Activated T-cell treated with anti-CD3 and anti-CD28 coated beads, Interleukin-2, amount 50 U/mL, for 24 hours (primary cell): ENCODE results near the gene WDR43.

ENCODE experiments used
- DNase-seq: peaks from one replicate; pipeline ENCODE4 v3.0.0-alpha.2; 2020
- H3K27ac Mint-ChIP-seq: 2 replicates; pipeline ENCODE4 v1.8.0; 2020; ENCODE audit warnings: mild to moderate bottlenecking, mixed read lengths
- H3K27me3 Mint-ChIP-seq: 2 replicates; pipeline ENCODE4 v1.8.0; 2020; ENCODE audit warnings: mixed read lengths
- H3K36me3 Mint-ChIP-seq: 2 replicates; pipeline ENCODE4 v1.8.0; 2020; ENCODE audit warnings: low read depth, mixed read lengths
- H3K4me1 Mint-ChIP-seq: 2 replicates; pipeline ENCODE4 v1.8.0; 2020; ENCODE audit warnings: low read depth, mixed read lengths
- H3K4me3 Mint-ChIP-seq: 2 replicates; pipeline ENCODE4 v1.8.0; 2020; ENCODE audit warnings: mild to moderate bottlenecking, moderate library complexity, mixed read lengths
- H3K9me3 Mint-ChIP-seq: 2 replicates; pipeline ENCODE4 v1.8.0; 2020; ENCODE audit warnings: mixed read lengths

Gene WDR43, protein sequence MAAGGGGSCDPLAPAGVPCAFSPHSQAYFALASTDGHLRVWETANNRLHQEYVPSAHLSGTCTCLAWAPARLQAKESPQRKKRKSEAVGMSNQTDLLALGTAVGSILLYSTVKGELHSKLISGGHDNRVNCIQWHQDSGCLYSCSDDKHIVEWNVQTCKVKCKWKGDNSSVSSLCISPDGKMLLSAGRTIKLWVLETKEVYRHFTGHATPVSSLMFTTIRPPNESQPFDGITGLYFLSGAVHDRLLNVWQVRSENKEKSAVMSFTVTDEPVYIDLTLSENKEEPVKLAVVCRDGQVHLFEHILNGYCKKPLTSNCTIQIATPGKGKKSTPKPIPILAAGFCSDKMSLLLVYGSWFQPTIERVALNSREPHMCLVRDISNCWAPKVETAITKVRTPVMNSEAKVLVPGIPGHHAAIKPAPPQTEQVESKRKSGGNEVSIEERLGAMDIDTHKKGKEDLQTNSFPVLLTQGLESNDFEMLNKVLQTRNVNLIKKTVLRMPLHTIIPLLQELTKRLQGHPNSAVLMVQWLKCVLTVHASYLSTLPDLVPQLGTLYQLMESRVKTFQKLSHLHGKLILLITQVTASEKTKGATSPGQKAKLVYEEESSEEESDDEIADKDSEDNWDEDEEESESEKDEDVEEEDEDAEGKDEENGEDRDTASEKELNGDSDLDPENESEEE

DNA sequence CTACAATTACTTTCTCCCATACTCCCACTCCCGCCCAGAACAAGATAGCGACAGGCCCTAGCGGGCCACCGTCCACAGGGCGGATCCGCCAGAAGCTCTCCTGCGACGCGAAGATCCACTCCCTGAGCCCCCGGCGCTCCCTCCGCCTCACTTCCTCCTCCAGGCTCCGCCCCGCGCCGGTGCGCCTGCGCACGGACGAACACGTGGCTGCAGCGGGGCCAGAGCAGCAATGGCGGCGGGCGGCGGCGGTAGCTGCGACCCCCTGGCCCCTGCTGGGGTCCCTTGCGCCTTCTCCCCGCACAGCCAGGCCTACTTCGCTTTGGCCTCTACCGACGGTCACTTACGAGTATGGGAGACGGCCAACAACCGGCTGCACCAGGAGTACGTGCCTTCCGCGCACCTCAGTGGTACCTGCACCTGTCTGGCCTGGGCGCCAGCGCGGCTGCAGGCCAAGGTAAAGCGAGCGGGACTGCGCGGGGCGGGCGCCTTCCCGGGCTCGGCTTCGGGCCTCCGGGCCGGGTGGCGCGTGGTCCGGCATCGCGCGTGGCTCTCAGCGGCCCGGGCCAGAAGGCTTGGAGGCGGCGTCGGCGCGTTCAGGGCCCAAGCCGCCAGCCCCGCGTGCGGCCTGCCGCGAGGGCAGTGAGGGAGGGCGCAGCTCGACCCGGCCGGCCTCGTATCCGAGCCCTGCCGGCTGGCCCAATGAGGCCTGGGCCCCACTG lies at the start of gene WDR43:
TSS of gene WDR43 (plus strand) at position 198 of the 719 bp plus-strand sequence. CDS start at position 230, 32 bp downstream.
- no peaks in the 10 kb centered on the region for H3K9me3 Mint-ChIP-seq
- peaks cover 34% of the 10 kb centered on the region for H3K4me1 Mint-ChIP-seq
- peak; percentile 98 for DNase-seq
- H3K27ac Mint-ChIP-seq = peak within 1 kb of the TSS; percentile 96
- peaks cover 46% of the 10 kb centered on the region for H3K36me3 Mint-ChIP-seq
- peak within 1 kb of the TSS; percentile 90 for H3K4me3 Mint-ChIP-seq
- H3K27me3 Mint-ChIP-seq = no peaks in the 10 kb centered on the region

DNA sequence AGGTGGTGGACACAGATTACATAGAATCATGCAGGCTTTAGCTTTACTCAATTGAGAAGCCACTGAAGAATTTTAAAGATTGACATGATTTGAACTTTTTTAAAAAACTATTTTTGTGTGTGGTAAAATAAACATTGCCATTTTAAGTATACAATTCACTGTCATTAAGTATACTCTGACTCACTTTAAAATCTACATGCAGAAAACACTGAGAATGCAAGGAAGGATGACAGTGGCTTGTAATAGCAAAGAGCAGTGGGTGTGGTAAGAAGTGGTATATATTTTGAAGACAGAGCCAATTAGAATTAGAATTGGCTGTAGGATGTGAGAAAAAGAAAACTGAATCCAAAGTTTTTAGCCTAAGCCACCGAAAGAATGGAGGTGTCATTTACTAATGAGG lies 39.3 kb upstream of the WDR43 start:
- no peak overlapping the region for H3K4me3 Mint-ChIP-seq
- H3K27ac Mint-ChIP-seq = no peak overlapping the region
- DNase-seq = no peak
- peaks cover 52% of the 10 kb centered on the region for H3K36me3 Mint-ChIP-seq
- no peaks in the 10 kb centered on the region for H3K9me3 Mint-ChIP-seq
- H3K27me3 Mint-ChIP-seq = no peaks in the 10 kb centered on the region
- H3K4me1 Mint-ChIP-seq = peaks cover 2% of the 10 kb centered on the region

DNA sequence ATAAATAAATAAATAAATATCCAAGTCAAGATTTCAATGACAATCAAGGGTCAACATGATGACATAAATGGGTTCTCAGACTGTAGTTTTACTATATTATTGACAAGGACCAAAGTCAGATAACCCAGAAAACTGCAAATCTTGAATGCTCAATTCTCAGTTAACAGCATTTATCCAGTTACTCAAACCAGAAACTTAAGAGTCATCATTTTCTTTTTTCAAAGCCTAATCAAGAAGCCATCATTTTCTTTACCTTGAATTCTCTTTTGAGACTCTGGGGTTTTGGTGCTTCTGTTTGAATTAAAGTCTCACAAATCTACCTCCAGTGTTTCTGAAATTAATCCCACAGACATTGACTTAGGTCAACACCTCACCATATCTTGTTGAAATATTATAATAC lies 38.5 kb upstream of the WDR43 start:
- DNase-seq = no peak
- no peaks in the 10 kb centered on the region for H3K9me3 Mint-ChIP-seq
- H3K4me1 Mint-ChIP-seq = peaks cover 2% of the 10 kb centered on the region
- H3K27ac Mint-ChIP-seq = no peak overlapping the region
- H3K27me3 Mint-ChIP-seq = no peaks in the 10 kb centered on the region
- H3K36me3 Mint-ChIP-seq = peaks cover 56% of the 10 kb centered on the region
- H3K4me3 Mint-ChIP-seq = no peak overlapping the region

DNA sequence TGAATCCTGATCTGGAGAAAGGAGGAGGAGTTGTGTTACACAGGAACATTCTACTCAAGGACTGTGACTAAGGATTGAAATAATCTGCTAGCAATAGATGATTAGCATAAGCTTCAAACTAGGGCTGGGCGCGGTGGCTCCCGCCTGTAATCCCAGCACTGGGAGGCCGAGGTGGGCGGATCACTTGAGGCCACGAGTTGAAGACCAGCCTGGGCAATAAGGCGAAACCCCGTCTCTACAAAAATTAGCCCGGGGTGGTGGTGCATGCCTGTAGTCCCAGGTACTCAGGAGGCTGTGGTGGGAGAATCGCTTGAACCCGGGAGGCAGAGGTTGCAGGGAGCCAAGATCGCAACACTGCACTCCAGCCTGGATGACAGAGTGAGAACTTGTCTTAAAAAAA lies 25.9 kb upstream of the WDR43 start:
- DNase-seq = no peak
- H3K4me1 Mint-ChIP-seq = peaks cover 49% of the 10 kb centered on the region
- peak overlapping the region; percentile 13 for H3K27ac Mint-ChIP-seq
- H3K4me3 Mint-ChIP-seq = peak overlapping the region; percentile 99
- no peaks in the 10 kb centered on the region for H3K9me3 Mint-ChIP-seq
- peaks cover 59% of the 10 kb centered on the region for H3K36me3 Mint-ChIP-seq
- no peaks in the 10 kb centered on the region for H3K27me3 Mint-ChIP-seq

DNA sequence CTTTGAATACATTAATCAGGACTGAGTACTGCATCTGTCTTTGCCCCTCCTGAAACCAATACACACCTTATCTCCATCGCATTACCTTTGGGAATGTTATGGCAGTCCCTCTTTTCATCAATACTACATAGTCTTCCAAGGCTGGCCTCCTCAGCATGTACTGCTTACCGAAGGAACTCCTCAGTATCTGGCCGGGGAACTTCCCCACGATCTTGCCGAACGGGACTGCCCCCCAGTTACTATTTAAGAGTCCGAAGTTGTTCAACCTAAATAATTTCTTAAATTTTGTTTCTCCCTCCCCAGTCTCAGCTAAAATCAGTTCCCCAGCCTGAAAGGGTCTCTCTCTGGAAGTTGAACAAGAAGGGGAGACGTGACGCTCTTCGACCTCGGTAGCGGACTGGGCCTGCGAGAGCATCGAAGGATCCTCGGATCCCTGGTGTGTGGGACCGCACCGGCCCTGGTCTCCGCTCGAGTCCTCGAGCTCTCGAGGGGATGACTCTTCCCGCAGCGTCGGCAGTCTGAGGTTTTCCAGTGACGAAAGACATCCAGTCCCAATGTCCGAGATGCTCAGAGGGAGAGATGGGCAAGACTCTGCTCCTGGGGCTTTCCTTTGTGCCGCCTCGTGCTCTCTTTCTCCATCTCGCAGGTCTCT lies 24.8 kb upstream of the WDR43 start:
- peak overlapping the region; percentile 99 for H3K4me3 Mint-ChIP-seq
- no peaks in the 10 kb centered on the region for H3K9me3 Mint-ChIP-seq
- H3K27ac Mint-ChIP-seq = peak overlapping the region; percentile 98
- peaks cover 42% of the 10 kb centered on the region for H3K4me1 Mint-ChIP-seq
- H3K27me3 Mint-ChIP-seq = no peaks in the 10 kb centered on the region
- peaks cover 50% of the 10 kb centered on the region for H3K36me3 Mint-ChIP-seq
- DNase-seq = no peak

DNA sequence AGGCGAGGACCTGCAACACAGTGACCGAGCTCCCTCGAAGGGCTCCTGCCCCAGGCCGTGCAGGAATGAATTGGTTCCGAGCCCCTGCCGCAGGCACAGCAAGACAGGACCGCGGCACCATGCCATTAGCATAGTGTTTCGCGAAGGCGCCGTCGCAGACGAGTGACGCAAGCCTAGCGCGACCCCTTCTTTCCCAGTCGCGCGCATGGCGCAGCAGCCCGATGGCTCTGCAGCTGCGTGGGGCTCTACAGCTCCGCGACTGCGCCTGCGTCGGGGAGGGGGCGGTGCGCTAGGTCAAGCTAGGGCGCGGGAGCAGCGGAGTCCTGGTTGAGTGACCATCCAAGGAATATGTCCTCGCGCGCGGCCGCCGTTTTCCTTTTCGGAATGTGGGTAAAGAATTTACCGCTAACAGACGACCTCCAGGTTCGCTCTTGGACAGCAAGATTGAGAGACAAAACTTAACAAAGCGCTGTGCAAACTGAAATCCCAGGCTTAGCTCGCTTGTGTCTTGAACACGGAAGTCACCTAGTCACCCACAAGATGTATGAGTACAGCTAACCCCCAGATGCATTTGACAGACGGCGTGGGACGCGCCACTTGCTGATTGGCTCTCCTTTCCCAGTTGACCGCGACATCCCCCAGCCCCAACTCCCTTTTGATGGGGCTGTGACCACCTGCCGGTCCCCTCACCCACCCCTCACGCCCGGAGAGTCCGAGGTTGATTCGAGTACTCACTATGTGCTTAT lies 24.1 kb upstream of the WDR43 start, which contains the start of gene TRMT61B:
TSS of gene TRMT61B (minus strand) at position 164 of the 746 bp plus-strand sequence. CDS start at position 132, 32 bp downstream.
- peak; percentile 98 for DNase-seq
- H3K36me3 Mint-ChIP-seq = peaks cover 43% of the 10 kb centered on the region
- peak within 1 kb of the TSS; percentile 99 for H3K4me3 Mint-ChIP-seq
- H3K27ac Mint-ChIP-seq = peak within 1 kb of the TSS; percentile 98
- H3K4me1 Mint-ChIP-seq = peaks cover 36% of the 10 kb centered on the region
- no peaks in the 10 kb centered on the region for H3K9me3 Mint-ChIP-seq
- peaks cover 2% of the 10 kb centered on the region for H3K27me3 Mint-ChIP-seq

DNA sequence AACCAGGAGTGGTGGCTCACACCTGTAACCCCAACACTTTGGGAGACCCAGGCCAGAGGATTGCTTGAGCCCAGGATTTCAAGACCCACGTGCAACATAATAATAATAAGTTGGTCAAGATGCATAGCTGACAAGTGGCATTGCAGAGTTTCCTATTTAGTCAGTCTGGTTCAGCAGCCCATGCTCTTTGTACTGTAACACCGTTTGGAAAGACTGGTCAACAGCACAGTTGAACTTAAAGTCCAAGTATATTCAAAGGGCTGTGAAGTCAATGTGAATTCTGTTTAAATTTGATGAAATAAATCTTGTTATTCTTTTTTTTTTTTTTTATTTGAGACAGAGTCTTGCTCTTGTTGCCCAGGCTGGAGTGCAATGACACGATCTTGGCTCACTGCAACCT lies 22.8 kb upstream of the WDR43 start:
- Mint-ChIP-seq H3K27me3 (peaks cover 12% of the 10 kb centered on the region), H3K27ac (no peak overlapping the region), H3K9me3 (no peaks in the 10 kb centered on the region), H3K36me3 (peaks cover 33% of the 10 kb centered on the region), H3K4me1 (peaks cover 30% of the 10 kb centered on the region), H3K4me3 (peak overlapping the region; percentile 99)
- no peak for DNase-seq

DNA sequence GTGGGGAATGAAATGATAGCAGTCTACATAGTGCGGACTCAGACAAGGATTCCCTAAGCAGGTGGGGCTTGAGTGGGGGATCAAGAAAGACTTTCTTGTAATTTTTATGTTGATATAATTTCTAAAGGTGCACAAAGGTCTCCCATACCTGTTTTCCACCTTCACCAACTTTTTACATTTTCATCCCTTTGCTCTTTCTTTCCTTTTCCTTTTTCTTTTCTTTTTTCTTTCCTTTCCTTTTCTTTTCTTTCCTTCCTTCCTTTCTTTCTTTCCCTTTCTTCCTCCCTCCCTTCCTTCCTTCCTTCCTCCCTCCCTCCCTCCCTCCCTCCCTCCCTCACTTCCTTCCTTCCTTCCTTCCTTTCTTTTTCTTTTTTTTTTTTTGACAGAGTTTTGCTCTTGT lies 14.3 kb upstream of the WDR43 start:
- DNase-seq = no peak
- H3K4me3 Mint-ChIP-seq = no peak overlapping the region
- H3K9me3 Mint-ChIP-seq = no peaks in the 10 kb centered on the region
- H3K4me1 Mint-ChIP-seq = no peaks in the 10 kb centered on the region
- H3K27me3 Mint-ChIP-seq = peaks cover 30% of the 10 kb centered on the region
- H3K36me3 Mint-ChIP-seq = no peaks in the 10 kb centered on the region
- H3K27ac Mint-ChIP-seq = no peak overlapping the region

DNA sequence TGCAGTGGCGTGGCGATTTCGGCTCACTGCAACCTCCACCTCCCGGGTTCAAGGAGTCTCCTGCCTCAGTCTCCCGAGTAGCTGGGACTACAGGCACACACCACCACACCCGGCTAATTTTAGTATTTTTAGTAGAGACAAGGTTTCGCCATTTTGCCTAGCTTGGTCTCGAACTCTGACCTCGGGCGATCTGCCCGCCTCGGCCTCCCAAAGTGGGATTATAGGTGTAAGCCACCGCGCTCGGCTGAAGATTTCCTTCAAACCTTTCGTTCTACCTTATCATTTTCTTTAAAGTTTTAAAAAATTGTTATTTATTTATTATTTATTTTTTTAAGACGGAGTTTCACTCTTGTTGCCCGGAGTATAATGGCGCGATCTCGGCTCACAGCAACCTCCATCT lies 979 bp upstream of the WDR43 start:
- peaks cover 36% of the 10 kb centered on the region for H3K36me3 Mint-ChIP-seq
- no peak for DNase-seq
- no peaks in the 10 kb centered on the region for H3K9me3 Mint-ChIP-seq
- peaks cover 24% of the 10 kb centered on the region for H3K4me1 Mint-ChIP-seq
- no peak overlapping the region for H3K4me3 Mint-ChIP-seq
- no peaks in the 10 kb centered on the region for H3K27me3 Mint-ChIP-seq
- H3K27ac Mint-ChIP-seq = no peak overlapping the region

DNA sequence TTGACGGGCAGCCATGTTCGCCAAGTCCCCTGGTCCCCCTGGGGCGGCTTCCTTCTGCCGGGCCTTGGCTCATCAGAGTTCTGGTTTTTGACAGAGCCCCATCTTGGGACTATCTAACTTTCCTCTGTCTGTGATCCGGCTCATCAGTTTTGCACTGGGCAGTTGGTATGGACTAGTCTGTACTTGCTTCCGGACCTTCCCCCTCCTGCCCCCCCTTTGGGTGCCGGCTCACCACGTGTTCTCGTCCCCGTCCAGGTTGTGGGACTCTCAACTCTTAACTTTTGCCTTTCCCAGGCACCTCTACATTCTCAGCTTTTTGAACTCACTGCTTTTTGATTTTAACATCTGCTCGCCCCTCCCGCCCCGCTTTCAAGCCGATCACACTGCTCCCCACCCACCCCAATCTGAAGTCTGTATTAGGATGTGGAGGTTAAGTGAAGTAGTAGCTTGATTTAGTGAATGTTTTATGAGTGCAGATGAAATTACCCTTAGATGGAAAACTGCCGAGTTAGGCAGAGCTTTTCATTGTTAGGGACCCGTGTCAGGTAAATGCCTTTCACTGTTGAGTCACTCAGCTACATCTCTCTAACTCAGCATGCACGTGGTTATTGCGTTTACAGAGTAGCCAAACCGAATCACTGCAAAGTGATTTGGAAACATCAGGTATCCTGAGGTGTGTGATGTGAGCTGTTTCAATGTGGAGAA lies 874 bp downstream of the WDR43 start:
- Mint-ChIP-seq H3K27me3 (no peaks in the 10 kb centered on the region), H3K4me1 (peaks cover 40% of the 10 kb centered on the region), H3K9me3 (no peaks in the 10 kb centered on the region), H3K27ac (peak overlapping the region; percentile 96), H3K4me3 (peak overlapping the region; percentile 90), H3K36me3 (peaks cover 53% of the 10 kb centered on the region)
- peak; percentile 80 for DNase-seq

DNA sequence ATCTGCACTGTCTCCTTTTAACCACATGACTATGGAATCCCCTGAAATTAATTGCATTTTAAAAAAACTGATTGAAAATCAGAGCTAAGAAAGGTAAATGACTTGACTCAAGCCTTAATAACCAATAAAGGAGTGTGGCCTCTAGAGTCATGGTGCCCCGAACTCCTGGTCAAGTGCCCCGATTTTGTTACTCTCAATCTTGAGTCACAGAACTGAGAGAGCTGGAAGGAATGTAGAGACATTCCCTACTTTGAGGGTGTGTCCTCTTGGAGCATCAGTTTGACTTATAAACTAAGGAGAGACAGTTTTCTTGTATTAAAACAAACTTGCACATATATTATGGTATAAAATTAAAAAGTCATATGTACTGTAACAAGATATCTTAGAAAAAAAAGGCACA lies 2.4 kb downstream of the WDR43 start:
- Mint-ChIP-seq H3K4me1 (peaks cover 56% of the 10 kb centered on the region), H3K9me3 (no peaks in the 10 kb centered on the region), H3K27ac (peak overlapping the region; percentile 96), H3K4me3 (peak overlapping the region; percentile 90), H3K27me3 (no peaks in the 10 kb centered on the region), H3K36me3 (peaks cover 69% of the 10 kb centered on the region)
- no peak for DNase-seq

DNA sequence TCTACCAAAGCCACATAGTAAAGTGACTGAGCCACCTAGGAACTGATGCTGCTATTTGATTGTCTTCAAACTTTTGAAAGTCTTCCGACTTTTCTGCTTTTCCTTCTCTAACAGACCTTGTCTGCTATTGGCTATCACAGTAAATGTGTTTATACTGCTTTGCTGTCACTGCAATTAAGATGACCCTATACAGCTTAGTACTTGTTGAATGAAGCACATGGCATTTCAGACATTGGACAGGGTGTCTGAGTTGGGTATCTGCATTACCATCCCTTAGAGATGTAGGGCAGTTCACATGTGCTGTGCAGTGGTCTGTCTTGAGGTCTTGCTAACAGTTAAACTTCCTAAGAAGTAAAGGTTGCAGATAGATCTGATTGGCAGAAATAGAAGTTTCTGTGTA lies 3.6 kb downstream of the WDR43 start:
- Mint-ChIP-seq H3K4me3 (peak overlapping the region; percentile 90), H3K36me3 (peaks cover 80% of the 10 kb centered on the region), H3K9me3 (no peaks in the 10 kb centered on the region), H3K27ac (peak overlapping the region; percentile 22), H3K27me3 (no peaks in the 10 kb centered on the region), H3K4me1 (peaks cover 64% of the 10 kb centered on the region)
- DNase-seq = no peak

DNA sequence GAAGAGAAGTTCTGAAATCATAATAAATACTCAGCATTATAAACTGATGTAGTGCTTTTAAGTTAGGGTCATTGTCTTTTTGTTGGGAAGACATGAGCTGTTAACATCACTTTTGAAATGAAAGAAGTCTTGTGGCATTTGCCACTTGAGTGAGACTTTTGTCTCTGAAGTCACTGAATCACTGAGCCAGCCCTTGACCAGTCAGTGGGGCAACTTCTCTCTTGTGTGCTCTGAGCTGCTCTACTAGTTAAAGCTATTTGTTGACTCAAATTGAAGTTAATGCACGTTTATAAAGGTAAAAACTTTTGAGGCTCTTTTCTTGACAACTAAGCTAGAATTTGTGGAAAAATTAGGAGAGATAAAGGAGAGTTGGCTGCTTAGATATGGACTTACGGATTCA lies 6.7 kb downstream of the WDR43 start:
- Mint-ChIP-seq H3K9me3 (no peaks in the 10 kb centered on the region), H3K27ac (peak overlapping the region; percentile 52), H3K36me3 (peaks cover 97% of the 10 kb centered on the region), H3K4me3 (no peak overlapping the region), H3K4me1 (peaks cover 82% of the 10 kb centered on the region), H3K27me3 (no peaks in the 10 kb centered on the region)
- no peak for DNase-seq
